GM19035 (cell line): ENCODE results near the gene WDR20.
"Not testable (repeated sequence)": the region's sequence is repeated elsewhere in the genome, so short reads cannot be mapped to it uniquely, and the experiment has no call there.

Experiments used
- ATAC-seq: cut with Tn5 transposase; IDR thresholded peaks from one replicate; pipeline ENCODE4 v1.9.1; 2021; ENCODE audit not compliant: unreplicated experiment

Gene WDR20

DNA sequence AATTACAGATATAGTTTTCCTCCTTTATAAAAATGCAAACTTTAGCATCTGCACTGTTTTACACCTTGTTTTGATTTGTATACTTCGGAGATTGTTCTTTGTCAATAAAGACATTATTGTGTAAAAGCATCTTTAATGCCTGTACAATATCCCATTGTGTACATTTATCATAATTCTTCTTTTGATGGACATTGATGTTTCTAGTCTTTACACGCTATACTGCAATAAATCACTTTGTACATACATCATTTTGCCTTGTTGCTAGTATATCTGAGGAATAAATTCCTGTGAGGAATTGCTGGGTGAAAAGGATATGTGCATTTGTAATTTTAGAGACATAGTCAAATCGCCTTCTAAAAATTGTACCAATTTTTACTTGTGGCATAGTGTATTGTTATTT lies 30.4 kb downstream of the WDR20 start:
- no peak for ATAC-seq

GRCh38 chr14:102171173-102172020 lies 31.7 kb downstream of the WDR20 start:
- no peak for ATAC-seq

- not testable (repeated sequence) for ATAC-seq
These were observed 32.2 kb downstream of the WDR20 start for GRCh38 chr14:102172021-102172272.

- ATAC-seq, result not testable (repeated sequence)
These were observed 33.0 kb downstream of the WDR20 start for GRCh38 chr14:102172721-102173120.

GRCh38 chr14:102177161-102177560 lies 37.5 kb downstream of the WDR20 start:
- ATAC-seq, result no peak

- no peak for ATAC-seq
These were observed 39.1 kb downstream of the WDR20 start for GRCh38 chr14:102178806-102179205.

DNA sequence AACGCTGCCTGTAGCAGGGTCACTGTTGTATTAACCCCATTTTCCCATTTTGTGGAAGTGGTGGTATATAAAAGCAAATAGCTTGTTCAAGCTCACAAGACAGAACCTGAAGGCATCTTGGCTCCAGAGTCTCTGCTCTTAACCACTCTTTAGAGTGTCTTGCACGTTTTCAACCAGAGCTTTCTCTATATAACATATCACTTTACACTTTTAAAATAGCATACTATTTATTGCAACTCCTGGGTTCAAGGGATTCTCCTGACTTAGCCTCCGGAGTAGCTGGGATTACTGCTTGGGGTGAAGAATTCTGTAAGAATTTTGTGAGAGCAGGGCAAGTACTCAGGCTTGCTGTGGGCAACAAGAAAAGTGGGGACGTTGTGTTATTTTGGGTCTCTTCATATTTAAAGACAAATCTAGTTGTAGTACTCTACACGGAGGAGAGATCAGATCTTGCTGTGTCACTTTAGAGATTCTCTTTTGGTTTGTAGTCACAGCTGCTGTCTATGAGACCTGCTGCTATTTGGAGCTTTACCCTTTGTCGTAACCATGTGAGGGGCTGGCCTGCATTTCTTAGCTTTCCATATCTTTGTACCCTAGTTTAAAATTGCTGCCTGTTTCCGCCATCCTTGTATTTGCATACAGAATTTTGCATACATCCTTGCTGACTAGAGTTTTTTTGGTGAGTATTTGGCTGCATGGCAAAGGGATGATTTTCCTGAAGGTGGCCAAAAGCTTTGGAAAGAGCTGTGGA lies 40.7 kb downstream of the WDR20 start:
- ATAC-seq, result no peak

DNA sequence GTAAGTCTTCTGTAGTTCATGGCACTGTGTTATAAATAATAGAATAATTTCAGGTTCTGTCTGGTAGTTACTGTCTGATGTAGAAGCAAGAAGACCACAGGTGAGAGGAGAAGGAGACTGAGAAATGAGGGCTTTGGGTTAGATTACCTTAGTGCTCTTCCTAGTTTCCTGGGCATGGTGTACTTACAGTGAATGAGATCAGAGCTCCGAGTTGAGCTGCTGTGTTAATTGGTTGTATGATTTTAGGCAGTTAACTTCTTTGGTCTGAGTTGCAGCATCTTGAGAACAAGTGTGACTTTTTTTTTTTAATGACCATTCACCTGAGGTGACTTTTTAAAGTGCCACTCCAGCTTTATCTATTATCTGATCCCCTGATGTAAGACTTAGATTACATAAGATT lies 41.5 kb downstream of the WDR20 start:
- no peak for ATAC-seq

DNA sequence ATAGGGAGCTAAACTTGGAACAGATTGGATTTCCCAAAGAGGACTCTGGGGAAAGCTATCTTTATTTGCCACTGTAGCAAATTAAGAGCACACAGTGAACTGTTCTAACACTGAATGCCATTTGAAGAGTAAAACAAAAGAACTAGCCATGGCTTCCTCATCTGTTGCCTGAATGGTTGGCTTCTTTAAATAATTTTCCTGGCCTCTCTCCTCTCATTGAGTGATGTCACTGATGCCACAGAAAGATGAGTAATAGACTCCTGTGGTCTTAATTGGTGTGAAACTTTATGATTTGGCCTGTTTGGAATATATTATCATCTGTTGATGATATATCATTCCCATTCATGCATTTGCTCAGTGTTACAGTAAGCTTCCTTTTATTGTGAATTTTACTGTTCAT lies 42.5 kb downstream of the WDR20 start:
- ATAC-seq, result no peak

GRCh38 chr14:102182936-102183619 lies 43.4 kb downstream of the WDR20 start:
- no peak for ATAC-seq

GRCh38 chr14:102183886-102184285 lies 44.2 kb downstream of the WDR20 start:
- no peak for ATAC-seq

DNA sequence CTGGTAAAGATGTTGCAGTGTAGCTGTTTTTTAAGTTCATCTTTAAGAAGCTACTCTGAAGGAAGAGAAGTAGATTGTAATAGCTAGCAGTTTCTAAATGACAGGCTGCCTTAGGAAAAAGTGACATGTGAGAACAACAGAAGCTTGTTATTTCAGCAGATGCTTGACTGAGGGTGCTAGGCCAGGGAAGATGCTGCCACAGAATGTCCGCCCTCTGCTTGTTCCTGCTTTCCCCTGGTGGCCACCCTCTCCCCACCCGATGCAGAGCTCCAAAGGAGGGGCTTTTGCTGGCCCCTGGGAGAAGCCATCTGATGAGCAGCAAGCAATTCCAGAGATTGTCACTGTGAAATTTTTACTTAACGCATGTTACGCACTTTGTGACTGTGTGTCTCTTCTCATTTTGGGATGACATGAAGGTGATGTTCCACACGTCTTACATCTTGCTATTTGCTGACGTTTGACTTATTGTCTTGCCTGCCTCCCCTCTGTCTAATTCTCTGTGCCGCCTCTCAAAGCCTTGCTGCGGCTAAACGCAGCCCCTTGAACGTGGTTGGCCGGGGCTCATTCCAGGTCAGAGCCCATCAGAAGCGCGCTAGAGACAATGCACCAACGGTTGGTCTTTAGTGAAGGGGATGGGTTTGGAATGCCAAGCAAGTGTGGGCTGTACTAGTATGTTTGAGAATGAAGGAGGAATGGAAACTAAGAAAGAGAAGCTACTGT lies 44.8 kb downstream of the WDR20 start:
- ATAC-seq, result no peak

DNA sequence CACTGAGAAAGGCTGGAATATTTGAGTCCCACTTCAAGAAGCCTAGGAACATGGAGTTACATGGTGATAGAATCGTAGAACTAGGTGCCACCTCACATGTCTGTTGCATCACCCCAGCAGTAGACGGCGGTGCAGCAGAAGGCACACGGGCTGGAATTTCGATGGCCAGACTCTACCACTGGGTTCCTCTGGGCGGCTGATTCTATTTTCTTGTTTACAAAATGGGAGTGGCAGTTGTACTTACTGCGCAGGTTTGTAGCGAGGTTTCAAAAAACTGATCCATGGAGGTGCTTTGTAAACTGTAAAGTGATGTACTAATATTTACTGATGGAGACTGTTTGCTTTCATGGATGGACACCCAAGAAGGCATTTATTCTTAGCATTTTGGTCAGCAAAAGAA lies 45.7 kb downstream of the WDR20 start:
- no peak for ATAC-seq

- no peak for ATAC-seq
These were observed 47.3 kb downstream of the WDR20 start for GRCh38 chr14:102187044-102187443.

- ATAC-seq, result no peak
These were observed 47.9 kb downstream of the WDR20 start for GRCh38 chr14:102187568-102188001.

- ATAC-seq, result no peak
These were observed 48.5 kb downstream of the WDR20 start for GRCh38 chr14:102188187-102188586.

DNA sequence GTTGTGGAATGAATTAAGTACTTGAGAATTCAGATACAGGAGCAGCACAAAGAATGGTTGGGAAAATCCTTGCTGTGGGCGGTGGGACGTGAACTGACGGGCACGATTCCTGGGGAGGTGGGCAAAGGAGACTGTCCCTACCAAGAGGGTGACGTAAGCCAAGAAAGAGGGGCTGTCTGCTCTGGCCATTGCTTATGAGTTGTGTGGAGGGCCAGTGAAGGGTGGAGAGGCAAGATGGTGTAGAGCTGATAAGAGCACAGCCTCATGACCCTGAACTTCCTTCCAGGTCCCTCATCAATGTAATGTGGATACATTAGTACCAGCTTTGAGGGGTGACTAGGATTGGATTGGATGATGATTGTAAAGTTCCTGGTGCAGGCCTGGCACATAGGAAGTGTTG lies 50.2 kb downstream of the WDR20 start:
- no peak for ATAC-seq

- ATAC-seq, result no peak
These were observed 53.3 kb downstream of the WDR20 start for GRCh38 chr14:102192840-102193502.

GRCh38 chr14:102194856-102195255 lies 55.2 kb downstream of the WDR20 start:
- ATAC-seq, result no peak

DNA sequence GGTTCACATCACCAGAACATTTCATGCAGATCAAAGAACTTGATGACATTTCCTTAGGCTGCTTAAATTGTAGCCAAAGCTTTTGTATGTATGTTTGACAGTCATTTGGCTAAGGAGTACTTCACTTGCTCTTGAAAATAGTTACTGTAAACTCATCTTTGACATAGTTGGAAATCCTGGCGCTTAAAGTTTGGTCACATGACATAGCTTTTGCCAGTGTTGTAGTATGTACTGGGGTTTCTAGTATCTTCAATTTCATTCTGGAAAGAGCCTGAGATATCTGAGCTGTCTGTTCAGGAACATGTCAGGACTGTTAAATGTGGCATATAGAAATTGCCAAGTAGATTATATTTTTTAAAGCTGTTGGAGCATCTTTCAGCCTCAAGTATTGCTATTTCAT lies 55.7 kb downstream of the WDR20 start:
- no peak for ATAC-seq
